HG02885 (cell line): ENCODE data around the gene MTRF1.
"Not testable (repeated sequence)": the region's sequence is repeated elsewhere in the genome, so short reads cannot be mapped to it uniquely, and the experiment has no call there.

Experiments used
- ATAC-seq: cut with Tn5 transposase; IDR thresholded peaks from one replicate; pipeline ENCODE4 v1.9.1; 2021; ENCODE audit warnings: mild to moderate bottlenecking; ENCODE audit not compliant: unreplicated experiment, poor library complexity

MTRF1 gene

DNA sequence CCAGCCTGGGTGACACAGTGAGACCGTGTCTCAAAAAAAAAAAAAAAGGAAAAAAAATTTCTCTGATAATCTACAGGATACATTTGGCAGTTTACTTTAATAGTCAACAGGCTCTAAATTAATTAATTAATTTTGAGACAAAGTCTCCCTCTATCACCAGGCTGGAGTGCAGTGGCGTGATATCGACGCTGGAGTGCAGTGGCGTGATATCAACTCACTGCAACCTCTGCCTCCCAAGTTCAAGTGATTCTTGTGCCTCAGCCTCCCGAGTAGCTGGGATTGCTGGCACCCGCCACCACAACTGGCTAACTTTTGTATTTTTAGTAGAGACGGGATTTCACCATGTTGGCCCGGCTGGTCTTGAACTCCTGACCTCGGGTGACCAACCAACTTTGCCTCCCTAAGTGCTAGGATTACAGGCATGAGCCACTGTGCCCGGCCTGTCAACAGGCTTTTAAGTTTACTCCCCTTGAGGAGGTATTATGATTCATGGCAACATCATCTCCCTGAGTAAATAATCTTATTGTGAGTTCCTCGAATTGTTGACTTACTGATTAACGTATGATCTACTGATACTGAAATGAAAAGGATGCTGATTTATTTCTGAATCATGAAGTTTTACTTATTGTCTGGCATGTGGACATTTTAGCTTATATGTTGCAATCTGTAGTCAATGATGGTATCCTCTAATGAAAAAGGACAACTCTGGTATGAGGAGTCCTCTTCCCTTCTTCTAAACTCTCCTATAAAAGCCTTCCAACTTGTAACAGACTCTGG lies 21.3 kb upstream of the MTRF1 start:
- no peak for ATAC-seq

DNA sequence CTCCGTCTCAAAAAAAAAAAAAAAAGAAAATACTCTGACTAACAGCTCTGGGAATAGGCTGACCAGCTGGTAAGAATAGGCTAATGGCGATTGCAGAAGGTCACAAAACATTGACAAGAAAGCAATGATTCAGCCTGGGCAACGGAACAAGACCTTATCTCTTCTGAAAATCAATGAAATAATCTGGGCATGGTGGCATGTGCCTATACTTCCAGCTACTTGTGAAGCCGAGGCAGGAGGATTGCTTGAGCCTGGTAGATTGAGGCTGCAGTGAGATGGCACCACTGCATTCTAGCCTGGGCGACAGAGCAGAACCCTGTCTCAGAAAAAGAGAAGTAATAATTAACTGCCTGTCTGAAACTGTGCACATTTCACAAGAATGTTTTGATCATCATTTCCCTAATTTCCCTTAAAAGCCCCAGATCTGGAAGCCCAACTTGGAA lies 18.8 kb upstream of the MTRF1 start:
- no peak for ATAC-seq

DNA sequence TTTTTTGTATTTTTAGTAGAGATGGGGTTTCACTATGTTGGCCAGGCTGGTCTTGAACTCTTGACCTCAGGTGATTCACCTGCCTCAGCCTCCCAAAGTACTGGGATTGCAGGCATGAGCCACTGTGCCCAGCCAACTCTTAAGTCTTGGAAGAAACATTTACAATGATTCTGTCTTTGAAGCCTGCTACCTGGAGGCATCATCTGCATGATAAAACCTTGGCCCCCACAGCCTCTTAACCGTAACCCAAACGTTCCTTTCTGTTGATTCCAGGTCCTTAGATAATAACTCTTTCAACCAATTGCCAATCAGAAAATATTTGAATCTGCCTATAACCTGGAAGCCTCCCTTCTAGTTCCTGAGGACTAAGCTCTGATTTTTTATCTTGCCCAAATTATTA lies 15.8 kb upstream of the MTRF1 start:
- ATAC-seq = not testable (repeated sequence)

DNA sequence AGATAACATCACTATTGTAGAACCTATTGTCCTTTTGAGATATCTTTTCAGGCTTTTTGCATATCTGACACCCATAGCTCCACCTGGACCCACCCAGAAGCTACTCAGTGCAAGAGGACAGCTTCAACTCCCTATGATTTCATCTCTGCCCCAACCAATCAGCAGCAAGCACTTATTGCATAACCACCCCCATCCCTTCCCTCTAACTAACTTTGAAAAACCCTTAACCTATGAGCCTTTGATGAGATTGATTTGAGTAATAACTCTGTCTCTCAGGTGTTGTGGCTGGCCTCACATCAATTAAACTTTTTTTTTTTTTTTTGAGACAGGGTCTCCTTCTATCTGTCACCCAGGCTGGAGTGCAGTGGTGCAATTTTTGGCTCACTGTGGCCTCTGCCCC lies 13.4 kb upstream of the MTRF1 start:
- no peak for ATAC-seq

DNA sequence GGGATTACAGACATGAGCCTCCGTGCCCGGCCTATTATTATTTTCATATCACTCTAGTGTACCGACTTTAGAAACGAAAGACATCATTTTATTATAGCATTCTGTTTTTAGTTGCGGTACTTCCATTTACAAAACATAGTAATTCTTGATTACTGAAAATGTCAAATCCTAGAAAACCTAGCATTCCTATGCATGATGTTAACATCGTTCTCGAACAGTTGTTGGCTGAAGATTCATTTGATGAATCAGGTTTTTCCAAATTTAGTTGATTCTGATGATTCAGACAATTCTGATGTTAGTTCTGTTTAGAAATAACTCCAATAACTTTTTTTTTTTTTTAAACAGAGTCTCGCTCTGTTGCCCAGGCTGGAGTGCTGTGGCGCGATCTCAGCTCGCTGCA lies 11.5 kb upstream of the MTRF1 start:
- no peak for ATAC-seq

DNA sequence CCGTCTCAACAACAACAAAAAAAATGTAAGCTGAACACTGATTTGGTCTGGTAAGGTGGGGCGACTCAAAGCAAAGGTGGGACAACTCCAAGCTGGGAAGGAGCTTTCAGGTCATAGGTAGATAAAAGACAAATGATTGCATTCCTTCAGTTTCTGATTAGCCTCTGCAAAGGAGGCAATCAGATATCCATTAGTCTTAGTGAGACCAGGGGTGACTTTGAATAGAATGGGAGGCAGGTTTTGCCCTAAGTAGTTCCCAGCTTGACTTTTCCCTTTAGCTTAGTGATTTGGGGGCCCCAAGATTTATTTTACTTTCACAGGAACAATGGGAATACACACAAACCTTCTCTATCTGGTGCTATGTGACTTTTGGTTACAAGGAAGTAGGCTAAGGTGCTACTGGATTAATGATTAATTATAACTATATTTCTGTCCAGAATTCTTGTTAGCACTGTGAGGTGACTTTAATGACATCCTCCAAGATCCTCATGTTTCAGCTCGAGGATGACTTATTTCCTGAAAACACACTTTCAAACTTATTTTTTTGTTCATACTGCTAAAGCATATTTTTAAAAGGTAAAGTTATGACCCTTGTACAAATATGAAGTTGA lies 10.6 kb upstream of the MTRF1 start:
- no peak for ATAC-seq

DNA sequence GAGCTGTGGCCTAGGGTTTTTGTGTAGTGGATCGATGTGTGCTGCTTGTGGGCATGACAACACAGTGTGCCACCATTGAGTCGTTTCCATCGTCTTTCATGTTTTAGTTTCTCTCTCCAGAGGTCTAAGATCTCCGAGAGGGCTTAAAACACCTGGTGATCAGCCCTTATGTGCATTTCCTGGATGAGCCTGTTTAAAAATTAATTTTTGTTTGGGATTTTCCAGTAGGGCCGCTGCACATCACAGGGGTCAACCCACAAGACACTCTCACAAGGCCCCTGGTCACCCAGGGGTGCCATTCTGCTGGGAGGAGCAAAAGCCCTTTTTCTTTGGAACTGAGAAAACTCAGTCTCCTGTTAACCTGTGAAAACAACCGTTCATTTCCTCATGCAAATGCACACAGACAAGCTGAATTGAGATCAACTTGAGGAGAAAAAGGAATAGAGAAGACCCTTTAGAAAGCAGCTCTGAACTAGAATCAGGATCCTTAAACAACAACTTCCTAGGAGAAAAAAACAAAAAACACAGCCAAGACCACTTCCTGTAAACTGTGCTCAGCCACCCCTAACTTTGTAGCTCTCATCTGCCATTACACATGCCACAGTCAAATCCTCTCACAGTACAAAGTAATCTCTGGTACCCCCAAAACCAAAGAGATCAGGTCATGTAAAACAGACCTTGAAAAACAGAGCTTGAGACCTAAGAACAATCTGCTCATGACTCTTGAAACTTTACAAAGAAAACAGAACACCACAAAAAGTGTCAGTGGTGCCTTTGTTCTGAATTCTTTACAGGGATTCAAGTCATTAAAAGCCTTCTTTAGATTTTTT lies 8.3 kb upstream of the MTRF1 start:
- ATAC-seq = no peak

DNA sequence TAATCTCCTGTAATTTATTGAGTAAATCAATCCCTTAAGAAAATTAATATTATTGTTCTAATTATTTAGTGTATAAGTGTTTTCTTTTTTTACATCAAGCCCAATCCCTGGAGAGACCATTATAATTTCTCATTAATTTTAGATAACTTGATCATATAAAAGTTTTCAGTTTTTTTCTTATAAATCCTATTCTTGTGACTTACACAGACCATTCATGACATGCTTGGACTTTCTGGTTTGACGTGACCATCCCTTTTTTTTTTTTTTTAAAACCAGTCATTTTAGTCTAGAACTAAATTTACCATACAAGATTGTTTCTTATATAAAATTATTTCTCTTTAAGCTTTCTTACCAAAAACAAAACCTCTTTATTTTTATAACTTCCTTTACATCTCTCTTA lies 5.4 kb upstream of the MTRF1 start:
- ATAC-seq = no peak

DNA sequence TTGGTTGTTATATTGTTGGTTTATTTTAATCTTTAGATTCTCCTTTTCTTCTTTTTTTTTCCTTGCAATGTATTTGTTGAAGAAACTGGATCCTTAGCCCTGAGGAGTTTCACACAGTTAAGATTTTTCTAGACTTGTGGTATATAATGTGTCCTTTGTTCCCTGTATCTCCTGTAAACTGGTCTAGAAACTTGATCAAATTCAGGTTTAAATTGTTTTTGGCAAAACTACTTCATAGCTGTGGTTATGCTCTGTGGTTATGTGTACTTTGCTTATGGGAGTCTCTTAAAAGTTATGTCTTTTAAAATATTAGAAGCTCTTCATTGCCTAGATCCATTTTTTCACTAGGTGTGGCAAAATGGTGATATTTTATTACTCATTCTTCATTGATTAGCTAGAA lies 3.7 kb upstream of the MTRF1 start:
- no peak for ATAC-seq

DNA sequence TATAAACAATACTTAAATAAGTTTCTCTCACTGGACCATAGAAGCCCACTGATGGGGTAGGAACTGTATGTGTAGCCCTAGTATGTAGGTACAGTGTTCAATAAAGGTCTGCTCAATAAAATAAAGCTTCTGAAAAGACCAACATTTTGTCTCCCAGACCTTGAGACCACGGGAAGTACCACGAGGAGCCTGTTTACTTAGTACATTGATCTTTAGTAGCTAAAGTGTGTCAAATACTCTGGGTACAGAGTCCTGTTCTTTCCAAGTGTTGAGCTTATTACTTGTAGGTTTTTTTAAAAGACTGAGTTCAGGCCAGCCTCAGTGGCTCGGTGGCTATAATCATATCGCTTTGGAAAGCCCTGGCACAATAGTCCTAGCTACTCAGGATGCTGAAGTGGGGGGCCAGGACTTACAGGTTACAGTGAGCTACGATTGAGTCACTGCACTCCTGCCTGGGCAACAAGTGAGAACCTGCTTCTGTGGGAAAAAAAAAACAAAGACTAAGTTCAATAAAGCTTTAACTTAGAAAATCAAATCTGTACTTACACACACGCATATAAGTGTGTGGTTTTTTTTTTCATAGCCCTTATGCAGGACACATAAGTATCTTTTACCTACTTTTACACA lies 3.4 kb downstream of the MTRF1 start:
- ATAC-seq = no peak

DNA sequence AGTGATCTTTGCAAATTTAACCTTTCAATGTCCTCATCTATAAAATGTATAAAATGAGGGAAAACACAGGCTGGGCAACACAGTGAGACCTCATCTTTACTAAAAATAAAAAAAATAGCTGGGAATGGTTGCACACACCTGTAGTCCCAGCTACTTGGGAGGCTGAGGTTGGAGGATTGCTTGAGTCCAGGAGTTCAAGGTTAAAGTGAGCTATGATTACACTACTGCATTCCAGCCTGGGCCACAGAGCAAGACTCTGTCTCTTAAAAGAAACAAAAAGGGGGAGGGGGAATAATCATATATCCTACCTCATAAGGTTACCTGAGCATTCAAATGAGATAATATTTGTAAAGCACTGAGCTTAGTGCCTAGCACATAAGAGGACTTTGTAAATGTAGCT lies 5.8 kb downstream of the MTRF1 start:
- ATAC-seq = no peak

DNA sequence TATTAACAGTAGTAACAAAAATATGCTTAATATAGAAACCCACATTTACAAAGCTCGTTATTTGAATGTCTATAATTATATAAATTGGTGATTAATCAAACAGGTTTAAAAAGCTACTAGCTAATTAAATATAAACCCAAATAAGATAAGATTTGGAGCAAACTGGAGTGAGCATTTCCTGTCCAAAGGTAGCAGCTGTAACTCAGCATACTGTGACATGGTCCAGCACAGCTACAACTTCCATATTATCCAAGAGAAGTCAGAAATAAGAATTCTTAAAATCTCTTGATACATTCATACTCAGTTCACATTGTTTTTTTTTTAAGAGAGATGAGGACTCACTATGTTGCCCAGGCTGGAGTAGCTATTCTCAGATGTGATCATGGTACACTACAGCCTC lies 8.5 kb downstream of the MTRF1 start:
- ATAC-seq = no peak

DNA sequence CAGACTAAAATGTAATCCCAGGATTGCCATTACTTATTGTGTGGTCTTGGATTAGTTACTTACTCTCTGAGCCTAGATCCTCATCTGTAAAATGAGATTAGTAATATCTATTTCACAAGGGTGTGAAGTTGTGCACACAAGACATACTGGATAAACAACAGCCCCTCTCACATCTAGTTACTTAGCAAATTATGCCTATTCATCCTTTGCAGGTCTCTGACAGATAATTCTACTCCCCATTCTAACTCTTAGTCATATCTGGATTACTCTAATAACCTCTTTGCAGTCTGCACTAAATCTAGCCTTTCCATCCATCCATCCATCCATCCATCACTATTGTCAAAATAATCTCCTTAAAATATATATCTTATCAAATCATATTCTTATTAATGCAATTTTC lies 12.4 kb downstream of the MTRF1 start:
- no peak for ATAC-seq

DNA sequence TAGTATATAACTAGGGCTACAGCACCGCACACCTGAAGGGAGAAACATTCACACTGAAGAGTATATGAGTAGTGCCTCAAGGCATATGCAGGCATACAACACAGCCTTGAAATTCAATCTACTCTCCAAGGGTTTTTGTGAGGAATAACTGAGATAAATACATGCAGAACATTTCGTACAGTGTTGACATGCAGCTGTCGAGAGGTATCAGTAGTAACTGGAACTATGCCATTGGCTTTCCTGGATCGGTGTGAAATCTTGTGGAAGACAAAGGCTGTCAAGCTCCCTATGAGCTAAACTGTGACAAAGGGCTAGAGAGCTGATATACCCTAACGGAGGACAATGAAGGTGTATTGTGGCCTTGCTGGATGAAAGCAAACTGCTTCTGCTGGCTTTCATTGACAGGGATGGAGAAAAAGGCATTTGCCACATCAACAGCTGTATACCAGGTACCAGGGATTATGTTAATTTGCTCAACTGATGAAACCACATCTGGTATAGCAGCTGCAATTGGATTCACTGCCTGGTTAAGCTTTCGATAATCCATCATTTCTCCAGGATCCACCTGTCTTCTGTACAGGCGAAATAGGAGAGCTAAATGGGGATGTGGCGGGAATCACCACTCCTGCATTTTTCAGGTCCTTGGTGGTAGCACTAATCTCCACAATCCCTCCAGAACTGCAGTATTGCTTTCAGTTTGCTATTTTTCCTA lies 16.3 kb downstream of the MTRF1 start:
- no peak for ATAC-seq

DNA sequence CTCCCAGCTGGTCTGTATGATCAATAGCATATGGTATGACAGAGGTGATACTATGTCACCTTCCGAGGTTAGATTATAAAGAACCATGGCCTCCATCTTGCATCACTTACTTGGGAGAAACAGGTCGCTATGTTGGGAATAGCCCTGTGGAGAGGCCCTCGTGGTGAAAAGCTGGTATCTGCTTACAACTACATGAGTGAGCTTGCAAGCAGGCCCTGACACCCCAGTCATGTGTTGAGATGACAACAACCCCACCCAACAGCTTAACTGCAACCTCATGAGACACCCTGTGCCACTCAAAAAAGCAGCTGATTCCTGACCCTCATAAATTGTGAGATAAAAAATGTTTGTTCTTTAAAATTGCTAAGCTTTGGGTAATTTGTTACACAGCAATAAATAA lies 18.8 kb downstream of the MTRF1 start:
- no peak for ATAC-seq

DNA sequence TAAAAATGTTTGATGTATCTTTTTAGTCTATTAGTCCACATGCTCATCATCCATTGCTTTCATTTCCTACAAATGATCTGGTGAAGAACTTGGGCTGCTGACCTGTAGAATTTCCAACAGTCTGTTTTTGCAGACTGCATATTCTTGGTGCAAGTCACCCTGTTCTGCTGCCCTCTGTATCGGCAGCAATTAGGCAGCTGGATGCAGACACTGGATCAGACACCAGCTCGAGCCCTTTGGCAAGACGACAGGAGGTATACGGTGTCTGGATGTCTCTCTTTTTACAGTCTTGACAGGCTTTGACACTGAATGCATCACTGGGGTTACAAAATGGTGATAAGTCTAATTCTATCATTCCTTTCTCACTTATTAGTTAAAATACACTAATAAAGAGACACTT lies 21.8 kb downstream of the MTRF1 start:
- no peak for ATAC-seq

DNA sequence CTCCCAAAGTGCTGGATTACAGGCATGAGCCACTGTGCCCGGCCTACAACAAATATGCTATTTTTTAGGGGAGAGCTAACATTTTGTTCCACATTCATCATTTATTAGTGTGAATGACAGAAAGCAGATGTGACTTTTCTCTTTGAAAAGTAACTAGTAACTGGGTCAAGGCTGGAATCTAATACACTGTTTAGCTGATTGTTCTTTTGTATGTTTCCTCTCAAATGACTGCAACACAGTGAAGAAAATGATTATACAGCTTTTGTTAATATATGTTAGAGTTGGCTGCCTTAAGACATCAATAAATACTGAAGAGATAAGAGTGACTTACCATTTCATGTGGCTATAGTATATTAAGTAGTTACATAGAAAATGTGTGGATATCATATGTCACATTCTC lies 27.0 kb downstream of the MTRF1 start:
- no peak for ATAC-seq

DNA sequence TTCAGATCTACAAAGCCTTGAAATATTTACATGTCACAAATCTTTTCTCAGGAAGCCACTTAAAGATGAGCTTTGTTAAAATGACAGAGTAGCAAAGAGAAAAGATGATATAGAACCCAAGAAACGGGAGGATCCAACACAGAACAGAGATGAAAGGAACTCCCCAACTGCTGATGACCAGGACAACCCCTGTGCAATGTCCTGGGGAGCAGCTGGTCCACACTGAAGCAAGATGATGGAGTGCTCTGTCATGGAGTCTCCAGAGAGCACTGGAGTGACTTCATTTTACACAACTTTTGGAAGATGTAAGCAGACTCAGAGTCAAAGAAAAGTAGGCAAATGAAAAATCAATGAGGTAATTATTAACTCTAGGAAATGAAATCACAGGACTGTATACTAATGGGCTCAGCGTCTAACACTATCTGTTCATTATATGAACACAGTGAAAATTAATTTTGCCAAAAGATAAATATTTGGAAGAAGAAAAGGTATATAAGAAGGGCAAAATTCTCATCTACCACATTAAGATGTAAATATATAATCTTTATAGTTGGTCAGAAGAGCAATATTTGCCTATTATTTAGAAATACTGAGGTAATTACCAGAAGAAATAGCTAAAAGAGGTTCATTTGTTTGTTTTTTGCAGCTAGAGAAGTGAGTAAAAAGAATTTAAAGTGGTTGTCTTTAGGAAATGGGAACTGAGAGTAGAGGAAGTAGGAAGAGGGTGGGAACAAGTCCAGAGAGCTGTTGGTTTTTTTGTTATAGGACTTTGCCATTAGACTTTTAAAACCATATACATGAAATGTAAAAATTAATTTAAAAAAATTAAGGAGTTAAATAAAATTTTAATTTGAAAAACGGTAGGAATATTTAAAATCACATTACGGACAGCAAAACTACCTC lies 30.5 kb downstream of the MTRF1 start:
- ATAC-seq = no peak

DNA sequence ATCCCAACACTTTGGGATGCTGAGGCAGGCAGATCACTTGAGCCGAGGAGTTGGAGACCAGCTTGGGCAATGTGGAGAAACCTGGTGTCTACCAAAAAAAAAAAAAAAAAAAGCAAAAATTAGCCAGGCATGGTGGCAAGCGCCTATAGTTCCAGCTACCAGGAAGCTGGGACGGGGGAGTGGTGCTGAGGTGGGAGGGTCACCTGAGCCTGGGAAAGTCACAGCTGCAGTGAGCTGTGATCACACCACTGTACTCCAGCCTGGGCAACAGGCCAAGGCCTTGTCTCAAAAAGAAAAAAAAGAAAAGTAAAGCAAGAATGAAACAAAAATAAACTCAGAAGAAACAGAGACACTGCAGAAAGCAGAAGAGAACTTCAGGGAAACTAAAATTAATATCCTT lies 31.6 kb downstream of the MTRF1 start:
- no peak for ATAC-seq
